HG02642 (cell line): ENCODE results near the gene C2CD4D.
"Not testable (repeated sequence)": the region's sequence is repeated elsewhere in the genome, so short reads cannot be mapped to it uniquely, and the experiment has no call there.

Experiments
- ATAC-seq: cut with Tn5 transposase; IDR thresholded peaks from one replicate; pipeline ENCODE4 v1.9.1; 2021; ENCODE audit warnings: mild to moderate bottlenecking; ENCODE audit not compliant: unreplicated experiment, poor library complexity

C2CD4D gene

GRCh38 chr1:151839457-151840403, at the start of gene C2CD4D:
C2CD4D (minus strand) TSS chr1:151839820; CDS start chr1:151838989, 831 bp downstream.
- no peak for ATAC-seq

- ATAC-seq, result no peak
These were observed 49.5 kb upstream of the C2CD4D start for GRCh38 chr1:151888972-151889570.

GRCh38 chr1:151887028-151887427, 47.4 kb upstream of the C2CD4D start:
- ATAC-seq, result no peak

GRCh38 chr1:151885479-151885878, 45.9 kb upstream of the C2CD4D start:
- no peak for ATAC-seq

GRCh38 chr1:151884879-151885278, 45.3 kb upstream of the C2CD4D start:
- ATAC-seq, result not testable (repeated sequence)

- not testable (repeated sequence) for ATAC-seq
These were observed 44.8 kb upstream of the C2CD4D start for GRCh38 chr1:151884445-151884844.

- not testable (repeated sequence) for ATAC-seq
These were observed 44.3 kb upstream of the C2CD4D start for GRCh38 chr1:151883898-151884297.

GRCh38 chr1:151882918-151883317, 43.3 kb upstream of the C2CD4D start:
- not testable (repeated sequence) for ATAC-seq

- ATAC-seq, result no peak
These were observed 42.8 kb upstream of the C2CD4D start for GRCh38 chr1:151882466-151882865.

GRCh38 chr1:151881479-151881878, 41.9 kb upstream of the C2CD4D start:
- no peak for ATAC-seq

GRCh38 chr1:151875419-151876097, 35.9 kb upstream of the C2CD4D start:
- ATAC-seq, result no peak

- ATAC-seq, result not testable (repeated sequence)
These were observed 33.2 kb upstream of the C2CD4D start for GRCh38 chr1:151872776-151873175.

- ATAC-seq, result no peak
These were observed 31.8 kb upstream of the C2CD4D start for GRCh38 chr1:151871284-151872030.

- no peak for ATAC-seq
These were observed 28.9 kb upstream of the C2CD4D start for GRCh38 chr1:151868486-151868885.

- no peak for ATAC-seq
These were observed 28.3 kb upstream of the C2CD4D start for GRCh38 chr1:151867765-151868411.

- ATAC-seq, result no peak
These were observed 27.7 kb upstream of the C2CD4D start for GRCh38 chr1:151867321-151867720.

GRCh38 chr1:151864411-151864810, 24.8 kb upstream of the C2CD4D start:
- ATAC-seq, result no peak

GRCh38 chr1:151862604-151863003, 23.0 kb upstream of the C2CD4D start:
- ATAC-seq, result no peak

GRCh38 chr1:151860504-151861187, 21.0 kb upstream of the C2CD4D start:
- ATAC-seq, result no peak
